H1 (cell line): ENCODE data around the gene DIO3. TPM values are rescaled to one million over a fixed set of nuclear protein-coding genes. Genes with fewer than 3 reads are reported as not detected.

ENCODE experiments used
- CTCF ChIA-PET: fragments of 300-600 bp; sonication (Branson Sonifier 250); formaldehyde crosslinking; loops from one replicate; lab custom pipeline; 2021; ENCODE audit not compliant: partially characterized antibody; lab: Charles Lee
- POLR2A ChIA-PET: fragments of 300-600 bp; sonication (Branson Sonifier 250); formaldehyde crosslinking; loops from one replicate; lab custom pipeline; 2021; ENCODE audit warnings: inconsistent platforms; ENCODE audit not compliant: partially characterized antibody; lab: Charles Lee
- DNase-seq, 2 experiments: peaks; one replicate each; pipeline versions ENCODE4 v3.0.0 to v3.0.0-alpha.2; 2010 to 2022; ENCODE audit warnings: low spot score in 2 of 2, low read depth in 1 of 2, mixed read lengths in 1 of 2
- FAIRE-seq: peaks from 2 replicates; lab custom pipeline; 2011; peaks lifted over from hg19 to GRCh38; lab: Jason Lieb, UNC
- H2AFZ ChIP-seq: 2 replicates; pipeline ENCODE4 v1.8.1; 2012; ENCODE audit warnings: low read length, inconsistent platforms
- H2AK5ac ChIP-seq: 2 replicates; pipeline ENCODE4 v1.6.1; 2013; ENCODE audit warnings: low read depth, low read length
- H2BK120ac ChIP-seq: replicated peaks from 2 replicates; pipeline ENCODE3; 2013; ENCODE audit warnings: low read depth, low read length, inconsistent platforms
- H2BK12ac ChIP-seq: 2 replicates; pipeline ENCODE4 v1.6.1; 2013; ENCODE audit warnings: low read depth, low read length
- H2BK15ac ChIP-seq: 2 replicates; pipeline ENCODE4 v1.6.1; 2013; ENCODE audit warnings: low read length
- H2BK20ac ChIP-seq: 2 replicates; pipeline ENCODE4 v1.6.1; 2013; ENCODE audit warnings: low read length
- H2BK5ac ChIP-seq: 2 replicates; pipeline ENCODE4 v1.6.1; 2013; ENCODE audit warnings: low read depth, low read length
- H3K14ac ChIP-seq: 2 replicates; pipeline ENCODE4 v1.6.1; 2013; ENCODE audit warnings: inconsistent platforms; ENCODE audit not compliant: insufficient read length
- H3K18ac ChIP-seq: 2 replicates; pipeline ENCODE4 v1.6.1; 2013; ENCODE audit warnings: low read length; ENCODE audit errors: extremely low read depth
- H3K23ac ChIP-seq: 2 replicates; pipeline ENCODE4 v1.6.1; 2013; ENCODE audit warnings: inconsistent platforms; ENCODE audit not compliant: insufficient read length
- H3K23me2 ChIP-seq: 2 replicates; pipeline ENCODE4 v1.6.1; 2013; ENCODE audit warnings: low read depth, low read length
- H3K27ac ChIP-seq: 2 replicates; pipeline ENCODE4 v1.6.1; 2011; ENCODE audit warnings: low read depth, low read length, inconsistent platforms
- H3K27me3 ChIP-seq, 4 experiments: replicated peaks in 1 of 4; 1 replicate in 1 of 4; 2 replicates in 3 of 4; pipeline versions ENCODE4 v1.6.1 to v1.8.1; 2011 to 2013; ENCODE audit warnings: low read length in 3 of 4, mild to moderate bottlenecking in 3 of 4, inconsistent platforms in 2 of 4, mixed read lengths in 2 of 4, moderate library complexity in 1 of 4; ENCODE audit not compliant: control insufficient read depth in 3 of 4, insufficient read depth in 3 of 4; ENCODE audit errors: extremely low read depth in 1 of 4
- H3K36me3 ChIP-seq, 4 experiments: 2 replicates each; pipeline versions ENCODE4 v1.6.1 to v1.8.1; 2011 to 2013; ENCODE audit warnings: mild to moderate bottlenecking in 4 of 4, low read length in 3 of 4, moderate library complexity in 2 of 4, control low read depth in 1 of 4, inconsistent platforms in 1 of 4; ENCODE audit not compliant: insufficient read depth in 4 of 4, control insufficient read depth in 2 of 4
- H3K4ac ChIP-seq: replicated peaks from 2 replicates; pipeline ENCODE3; 2013; ENCODE audit warnings: low read length, low read depth, mixed read lengths, inconsistent platforms; ENCODE audit not compliant: insufficient read length
- H3K4me1 ChIP-seq, 4 experiments: replicated peaks in 1 of 4; 1 replicate in 1 of 4; 2 replicates in 3 of 4; pipeline versions ENCODE4 v1.6.1 to v1.8.1; 2011 to 2013; ENCODE audit warnings: low read length in 3 of 4, inconsistent platforms in 2 of 4, mixed read lengths in 1 of 4; ENCODE audit not compliant: insufficient read depth in 4 of 4, control insufficient read depth in 3 of 4
- H3K4me2 ChIP-seq, 2 experiments: 2 replicates each; pipeline versions ENCODE4 v1.6.1 to v1.8.1; 2011 to 2013; ENCODE audit warnings: low read depth in 2 of 2, low read length in 2 of 2, control low read depth in 1 of 2, inconsistent platforms in 1 of 2, mild to moderate bottlenecking in 1 of 2; ENCODE audit not compliant: insufficient read depth in 1 of 2
- H3K4me3 ChIP-seq, 4 experiments: fragments of 200-600, 300-600 bp in 1 of 4; sonication (generic), shearing (Covaris generic), sonication (Bioruptor Twin) in 1 of 4; 2 replicates each; pipeline versions ENCODE4 v1.5.1 to v1.8.1; 2011 to 2016; ENCODE audit warnings: low read length in 4 of 4, low read depth in 3 of 4, control low read depth in 2 of 4, inconsistent platforms in 2 of 4, mild to moderate bottlenecking in 2 of 4, mixed read lengths in 1 of 4, moderate library complexity in 1 of 4; ENCODE audit not compliant: insufficient read depth in 2 of 4; ENCODE audit errors: extremely low read depth in 1 of 4
- H3K56ac ChIP-seq: replicated peaks from 2 replicates; pipeline ENCODE3; 2013; ENCODE audit warnings: low read depth, mild to moderate bottlenecking, mixed read lengths, low read length, inconsistent platforms; ENCODE audit not compliant: insufficient read length
- H3K79me1 ChIP-seq: 2 replicates; pipeline ENCODE4 v1.6.1; 2013; ENCODE audit warnings: low read depth, low read length, control low read depth
- H3K79me2 ChIP-seq, 2 experiments: 2 replicates each; pipeline versions ENCODE4 v1.6.1 to v1.8.1; 2012 to 2013; ENCODE audit warnings: low read length in 2 of 2, mild to moderate bottlenecking in 2 of 2, inconsistent platforms in 1 of 2; ENCODE audit not compliant: insufficient read depth in 2 of 2, control insufficient read depth in 1 of 2
- H3K9ac ChIP-seq, 4 experiments: replicated peaks in 1 of 4; 1 replicate in 1 of 4; 2 replicates in 3 of 4; pipeline versions ENCODE4 v1.6.1 to v1.8.1; 2011 to 2013; ENCODE audit warnings: low read depth in 3 of 4, low read length in 3 of 4, control low read depth in 2 of 4, mild to moderate bottlenecking in 2 of 4, moderate library complexity in 2 of 4, inconsistent platforms in 1 of 4; ENCODE audit errors: extremely low read depth in 1 of 4
- H3K9me3 ChIP-seq, 2 experiments: 2 replicates each; pipeline versions ENCODE4 v1.6.1 to v1.8.1; 2012 to 2013; ENCODE audit warnings: mild to moderate bottlenecking in 2 of 2, moderate library complexity in 2 of 2, control low read depth in 1 of 2, inconsistent platforms in 1 of 2, low read depth in 1 of 2, low read length in 1 of 2, mixed read lengths in 1 of 2; ENCODE audit not compliant: insufficient read depth in 2 of 2
- H4K20me1 ChIP-seq, 2 experiments: replicated peaks in 1 of 2; 2 replicates each; pipeline versions ENCODE3 to v1.8.1; 2011 to 2013; ENCODE audit warnings: inconsistent platforms in 2 of 2, low read length in 2 of 2, mild to moderate bottlenecking in 1 of 2; ENCODE audit not compliant: insufficient read depth in 2 of 2, control insufficient read depth in 1 of 2
- H4K5ac ChIP-seq: 2 replicates; pipeline ENCODE4 v1.6.1; 2013; ENCODE audit warnings: low read length, low read depth, mixed read lengths, inconsistent platforms; ENCODE audit not compliant: insufficient read length
- H4K8ac ChIP-seq: 2 replicates; pipeline ENCODE4 v1.8.0; 2013; ENCODE audit warnings: mild to moderate bottlenecking, moderate library complexity, low read length, inconsistent platforms; ENCODE audit not compliant: insufficient read depth; ENCODE audit errors: extremely low read depth
- H4K91ac ChIP-seq: replicated peaks from 2 replicates; pipeline ENCODE3; 2013; ENCODE audit warnings: low read length, mixed read lengths, inconsistent platforms; ENCODE audit not compliant: insufficient read length
- GABPA ChIP-seq: IDR thresholded peaks from 2 replicates; pipeline ENCODE4 v1.6.1; 2011; ENCODE audit warnings: mild to moderate bottlenecking, low read length, moderate library complexity, borderline replicate concordance; ENCODE audit not compliant: insufficient read depth
- NANOG ChIP-seq: IDR thresholded peaks from 2 replicates; pipeline ENCODE4 v1.6.1; 2011; ENCODE audit warnings: low read length, low read depth, mild to moderate bottlenecking, inconsistent platforms; ENCODE audit not compliant: insufficient read depth, poor library complexity, severe bottlenecking
- WGBS, 2 experiments: shearing (Covaris generic) in 1 of 2; methylation state at CpG; one replicate each; pipeline versions ENCODE4 v1.1.6 to v1.1.7; 2013 to 2015; ENCODE audit warnings: low lambda C conversion rate in 2 of 2, mixed read lengths in 2 of 2, inconsistent platforms in 1 of 2, low coverage in 1 of 2, missing lambda C conversion rate in 1 of 2; ENCODE audit not compliant: insufficient replicate concordance in 2 of 2, insufficient coverage in 1 of 2, insufficient read length in 1 of 2; ENCODE audit errors: extremely low coverage in 1 of 2, missing lambda C conversion rate in 1 of 2; 5-methylcytosine and 5-hydroxymethylcytosine counted together
- polyA plus RNA-seq, 7 experiments: library from polyadenylated mRNA; depleted of rRNA in 3 of 7; stranded (reverse) in 5 of 7; unstranded in 2 of 7; fragments of >200 nt in 5 of 7; fragments of 200-250 nt in 2 of 7; gene quantifications; 1 replicate in 5 of 7; 2 replicates in 1 of 7; 4 replicates in 1 of 7; pipeline versions ENCODE4 v1.2.1 to v1.2.3, GENCODE V29; 2011 to 2013; ENCODE audit warnings: missing spikeins in 2 of 7, mixed read lengths in 2 of 7
- total RNA-seq: library from RNA; stranded (reverse); fragmentation: NEBNext Ultra II Directional; extraction: Animal tissue kit (Norgen Biotek cat#: 25700); gene quantifications from 2 replicates; pipeline ENCODE4 v1.2.1, GENCODE V29; 2021

Gene DIO3
- total and polyA plus RNA-seq, 2 of the 8 experiments (the other 6 are each of a cell fraction or from before 2014, with no cell fraction given): 0.17 to 0.19 TPM

DNA sequence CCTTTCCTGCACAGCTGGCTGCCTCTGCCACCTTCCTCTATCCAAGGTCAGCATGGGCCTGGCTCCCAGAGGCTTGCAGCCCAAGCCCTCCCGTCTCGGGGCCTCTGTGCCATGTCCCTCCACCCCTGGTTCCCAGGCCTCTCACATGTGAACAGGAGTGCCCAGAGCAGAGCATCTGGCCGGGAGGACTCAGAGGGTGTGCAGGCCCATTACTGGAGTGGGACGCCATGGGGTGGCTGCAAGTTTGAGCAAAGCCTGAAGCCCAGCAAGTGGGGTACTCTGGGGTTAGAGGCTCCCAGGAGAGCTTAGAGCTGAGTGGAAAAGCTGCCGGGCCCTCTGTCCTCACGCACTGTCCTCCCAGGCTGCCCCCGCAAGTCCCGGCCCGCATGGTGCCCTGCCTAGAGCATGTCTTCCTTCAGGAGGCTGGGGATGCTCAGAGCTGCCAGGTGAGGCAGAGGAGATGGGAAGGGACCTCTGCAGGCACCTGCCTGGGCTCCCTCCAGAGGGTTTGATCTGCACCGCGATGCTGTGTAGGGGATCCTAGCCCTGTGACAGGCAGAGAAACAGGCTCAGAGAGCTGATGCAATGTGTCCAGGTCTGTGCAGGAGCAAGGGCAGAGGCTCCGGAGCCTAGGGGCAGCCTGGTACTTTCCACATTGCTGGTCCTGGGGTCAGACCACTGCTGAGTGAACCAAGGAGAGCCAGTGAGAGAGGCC, 39.8 kb downstream of the DIO3 start:
- Histone ChIP-seq H4K5ac (no peak overlapping the region), H3K18ac (no peak overlapping the region), H3K36me3 (no peaks in the 10 kb centered on the region), H3K14ac (no peak overlapping the region), H3K9me3 (no peaks in the 10 kb centered on the region), H2BK12ac (no peak overlapping the region), H3K4ac (no peak overlapping the region), H2BK20ac (no peak overlapping the region), H4K8ac (no peak overlapping the region; the same call in 1 of the 2 replicates), H3K4me1 (no peaks in the 10 kb centered on the region), H3K9ac (no peak overlapping the region), H2BK5ac (no peak overlapping the region), H3K56ac (no peak overlapping the region), H3K79me2 (no peaks in the 10 kb centered on the region), H2BK15ac (no peak overlapping the region), H3K27ac (no peak overlapping the region), H4K20me1 (no peaks in the 10 kb centered on the region), H2AK5ac (no peak overlapping the region), H4K91ac (no peak overlapping the region), H3K27me3 (no peaks in the 10 kb centered on the region), H3K4me3 (no peak overlapping the region), H2BK120ac (no peak overlapping the region), H2AFZ (no peak overlapping the region), H3K23ac (no peak overlapping the region), H3K79me1 (no peaks in the 10 kb centered on the region), H3K4me2 (no peak overlapping the region), H3K23me2 (no peaks in the 10 kb centered on the region; the same call in 1 of the 2 replicates)
- FAIRE-seq (no peak), DNase-seq (no peak)
- ChIA-PET CTCF (interaction anchor here (0.6 to 3.2 kb wide), 3 partner anchors 13 to 362 kb away, joined by 3 to 14 read pairs (median 4); no protein-coding TSS in a partner anchor), POLR2A (no interaction called here)
- WGBS, 2 experiments: 97% methylated on average over 12 of the region's 12 CpGs; no CpG with 5 or more reads in 1 of the 2 experiments
- TF ChIP-seq GABPA: no peak
- no peak for TF ChIP-seq NANOG
